ENCODE data around the gene HLA-E. TPM values are rescaled to one million over a fixed set of nuclear protein-coding genes. Genes with fewer than 3 reads are reported as not detected.

Gene HLA-E
- total RNA-seq, 1 experiment from 2014 or later = 47.0 TPM

GRCh38 chr6:30542915-30543314, 53.6 kb downstream of the HLA-E start:
- Histone ChIP-seq H3K36me3 (ENCODE audit: control insufficient read depth, insufficient read depth, low read length) (no peaks in the 10 kb centered on the region; the same call in 1 of the 2 replicates), H3K9me3 (no peaks in the 10 kb centered on the region), H3K27me3 (replicated peaks; ENCODE audit: control insufficient read depth, insufficient read depth, low read length) (no peaks in the 10 kb centered on the region), H3K4me3 (ENCODE audit: low read depth, low read length) (no peak overlapping the region), H3K4me1 (no peaks in the 10 kb centered on the region)
- peaks cover 16% of the 10 kb centered on the region for H3K4me1 Mint-ChIP-seq (ENCODE audit: low read depth, unreplicated experiment)
- TF ChIP-seq CTCF (IDR thresholded peaks at IDR 0.05; ENCODE audit: insufficient read depth in 1 of 2, low read depth in 1 of 2, low read length in 1 of 2, severe bottlenecking in 1 of 2, unreplicated experiment in 1 of 2) = no peak
- peak overlapping the region; percentile 69 for H3K4me3 Mint-ChIP-seq (ENCODE audit: unreplicated experiment)
- H3K36me3 Mint-ChIP-seq (ENCODE audit: insufficient read depth, unreplicated experiment) = peaks cover 5% of the 10 kb centered on the region
- H3K27me3 Mint-ChIP-seq (ENCODE audit: insufficient read depth, unreplicated experiment) = no peaks in the 10 kb centered on the region
- CTCF ChIA-PET = interaction anchor here (0.6 to 2.4 kb wide), 4 partner anchors 11 to 545 kb away, joined by 3 to 26 read pairs (median 8); no protein-coding TSS in a partner anchor
- no peaks in the 10 kb centered on the region for H3K9me3 Mint-ChIP-seq (ENCODE audit: unreplicated experiment)
- POLR2A ChIA-PET = no interaction called here
- H3K27ac Mint-ChIP-seq (ENCODE audit: unreplicated experiment) = no peak overlapping the region
- intact Hi-C loops (cut with micrococcal nuclease; ENCODE audit: unreplicated experiment) = no loop called here
- DNase-seq = no peak
- BruUV-seq (replicated peaks) = TSS peak; percentile 17

Other genes with a start within 250 kb of the HLA-E start
- 12.7 and 14.5 TPM in 2 replicates for gene TRIM39, start 162.6 kb upstream of the HLA-E start, total RNA-seq (2022)
- 44.2 and 47.5 TPM in 2 replicates for gene RPP21, start 144.4 kb upstream of the HLA-E start, total RNA-seq (2022)
- gene GNL1, start 67.0 kb downstream of the HLA-E start, total RNA-seq (2022) = 84.1 and 94.1 TPM in 2 replicates
- 20.3 and 20.8 TPM in 2 replicates for gene PRR3, start 67.8 kb downstream of the HLA-E start, total RNA-seq (2022)
- gene ABCF1, start 81.9 kb downstream of the HLA-E start, total RNA-seq (2022) = 93.7 and 95.6 TPM in 2 replicates
- gene PPP1R10, start 127.7 kb downstream of the HLA-E start, total RNA-seq (2022) = 91.3 and 95.4 TPM in 2 replicates
- 60.0 and 62.6 TPM in 2 replicates for gene MRPS18B, start 128.3 kb downstream of the HLA-E start, total RNA-seq (2022)
- gene ATAT1, start 137.4 kb downstream of the HLA-E start, total RNA-seq (2022) = 17.9 and 19.7 TPM in 2 replicates
- 25.4 and 25.7 TPM in 2 replicates for gene C6orf136, start 157.6 kb downstream of the HLA-E start, total RNA-seq (2022)
- gene DHX16, start 183.5 kb downstream of the HLA-E start, total RNA-seq (2022) = 36.6 and 40.6 TPM in 2 replicates
- gene PPP1R18, start 197.1 kb downstream of the HLA-E start, total RNA-seq (2022) = 6.6 and 9.7 TPM in 2 replicates
- 31.7 and 32.1 TPM in 2 replicates for gene NRM, start 201.5 kb downstream of the HLA-E start, total RNA-seq (2022)
- 46.6 and 48.6 TPM in 2 replicates for gene MDC1, start 227.8 kb downstream of the HLA-E start, total RNA-seq (2022)
- 742 and 788 TPM in 2 replicates for gene TUBB, start 230.8 kb downstream of the HLA-E start, total RNA-seq (2022)